Endothelial cell of umbilical vein (primary cell): Measurements from ENCODE around the gene AKNA. TPM values are rescaled to one million over a fixed set of nuclear protein-coding genes. Genes with fewer than 3 reads are reported as not detected.

Experiments used
- BruUV-seq: library from RNA; stranded (reverse); fragments of 400-500 nt; replicated peaks from 2 replicates; lab custom pipeline; 2021; lab: Mats Ljungman, UMichigan
- CTCF ChIA-PET: fragments of 300-600, 350-600 bp; sonication (Branson Sonifier 250); formaldehyde crosslinking; loops from one replicate; lab custom pipeline; 2021; ENCODE audit warnings: antibody characterized with exemption, inconsistent platforms; lab: Charles Lee
- POLR2A ChIA-PET: fragments of 300-600, 350-600 bp; sonication (Branson Sonifier 250); formaldehyde crosslinking; loops from one replicate; lab custom pipeline; 2021; ENCODE audit warnings: antibody characterized with exemption, inconsistent platforms; lab: Charles Lee
- DNase-seq: peaks from one replicate; pipeline ENCODE4 v3.0.0-alpha.2; 2011; ENCODE audit warnings: low read depth, low spot score
- FAIRE-seq: peaks from 2 replicates; lab custom pipeline; 2011; peaks lifted over from hg19 to GRCh38; lab: Jason Lieb, UNC
- H2AFZ ChIP-seq: 2 replicates; pipeline ENCODE4 v1.6.0; 2012; ENCODE audit warnings: low read depth, low read length, control low read depth, inconsistent platforms
- H3K27ac ChIP-seq: 2 replicates; pipeline ENCODE4 v1.5.1; 2011; ENCODE audit warnings: low read depth, mild to moderate bottlenecking, control low read depth, low read length, moderate library complexity; ENCODE audit not compliant: insufficient read depth
- H3K27me3 ChIP-seq, 2 experiments: 2 replicates each; pipeline versions ENCODE4 v1.6.0 to v1.6.1; 2011; ENCODE audit warnings: low read length in 2 of 2, mixed read lengths in 1 of 2; ENCODE audit not compliant: control insufficient read depth in 2 of 2, insufficient read depth in 2 of 2
- H3K36me3 ChIP-seq, 2 experiments: 2 replicates in 1 of 2; 3 replicates in 1 of 2; pipeline ENCODE4 v1.5.1; 2011; ENCODE audit warnings: low read length in 2 of 2, mild to moderate bottlenecking in 1 of 2, moderate library complexity in 1 of 2; ENCODE audit not compliant: control insufficient read depth in 2 of 2, insufficient read depth in 2 of 2; ENCODE audit errors: extremely low read depth in 1 of 2
- H3K4me1 ChIP-seq: 3 replicates; pipeline ENCODE4 v1.5.1; 2011; ENCODE audit warnings: mild to moderate bottlenecking, low read length; ENCODE audit not compliant: control insufficient read depth, insufficient read depth; ENCODE audit errors: extremely low read depth
- H3K4me2 ChIP-seq: 2 replicates; pipeline ENCODE4 v1.6.1; 2011; ENCODE audit warnings: low read length, control low read depth, mixed read lengths; ENCODE audit not compliant: insufficient read depth
- H3K4me3 ChIP-seq, 3 experiments: fragments of 200-600 bp in 1 of 3; sonication (generic), shearing (Covaris generic) in 1 of 3; replicated peaks in 1 of 3; 2 replicates each; pipeline ENCODE4 v1.5.1; 2011 to 2016; ENCODE audit warnings: control low read depth in 3 of 3, low read length in 3 of 3, mild to moderate bottlenecking in 2 of 3, inconsistent platforms in 1 of 3, low read depth in 1 of 3, moderate library complexity in 1 of 3; ENCODE audit not compliant: insufficient read depth in 1 of 3
- H3K79me2 ChIP-seq: 2 replicates; pipeline ENCODE4 v1.6.0; 2012; ENCODE audit warnings: low read length, inconsistent platforms; ENCODE audit not compliant: control insufficient read depth, insufficient read depth
- H3K9ac ChIP-seq: replicated peaks from 2 replicates; pipeline ENCODE3; 2011; ENCODE audit warnings: low read length, control low read depth; ENCODE audit not compliant: insufficient read depth; ENCODE audit errors: extremely low read depth
- H3K9me1 ChIP-seq: replicated peaks from 3 replicates; pipeline ENCODE4 v1.6.0; 2011; ENCODE audit warnings: mild to moderate bottlenecking, low read length; ENCODE audit not compliant: control insufficient read depth, insufficient read depth; ENCODE audit errors: extremely low read depth
- H3K9me3 ChIP-seq: replicated peaks from 2 replicates; pipeline ENCODE4 v1.5.1; 2012; ENCODE audit warnings: low read length, inconsistent platforms; ENCODE audit not compliant: control insufficient read depth, insufficient read depth
- H4K20me1 ChIP-seq: replicated peaks from 2 replicates; pipeline ENCODE3; 2011; ENCODE audit warnings: mild to moderate bottlenecking, low read length; ENCODE audit not compliant: control insufficient read depth, insufficient read depth; ENCODE audit errors: extremely low read depth
- CTCF ChIP-seq, 2 donors: IDR thresholded peaks; 1 replicate in 1 of 2; 2 replicates in 1 of 2; pipeline ENCODE4 v1.5.1; 2011; ENCODE audit warnings: low read length in 2 of 2, mild to moderate bottlenecking in 2 of 2, moderate library complexity in 2 of 2, control low read depth in 1 of 2, inconsistent platforms in 1 of 2, low read depth in 1 of 2; ENCODE audit not compliant: insufficient read depth in 1 of 2; ENCODE audit errors: extremely low read depth in 1 of 2
- FOS ChIP-seq: IDR thresholded peaks from 2 replicates; pipeline ENCODE4 v1.6.1; 2011; ENCODE audit warnings: mild to moderate bottlenecking, low read length, moderate library complexity, borderline replicate concordance; ENCODE audit not compliant: insufficient read depth
- POLR2A ChIP-seq: IDR thresholded peaks from 2 replicates; pipeline ENCODE4 v1.6.1; 2012; ENCODE audit warnings: low read depth, mild to moderate bottlenecking, control low read depth, low read length
- dilution Hi-C: fragments of 300-500 bp; cut with MboI; formaldehyde crosslinking; loops from one replicate; pipeline ENCODE4 v1.15.0; 2019; ENCODE audit warnings: low sequenced_read_pairs; ENCODE audit not compliant: extremely low pct_ligation_motif_present
- intact Hi-C: fragments of 100-400 bp; cut with micrococcal nuclease; formaldehyde crosslinking; loops from one replicate; pipeline ENCODE4 v1.10.0; 2022
- polyA plus RNA-seq, 4 experiments: library from polyadenylated mRNA; depleted of rRNA in 3 of 4; stranded (reverse) in 3 of 4; unstranded in 1 of 4; fragments of >200 nt; gene quantifications; 2 replicates each; pipeline versions ENCODE4 v1.2.1 to v1.2.3, GENCODE V29; 2011 to 2012; ENCODE audit warnings: missing spikeins in 1 of 4
- total RNA-seq: library from RNA; stranded (reverse); gene quantifications from 2 replicates; pipeline ENCODE4 v1.2.3, GENCODE V29; 2021
- TF ChIP-seq, protein P1 (sequence below): IDR thresholded peaks from 2 replicates; pipeline ENCODE4 v1.6.1; 2011; ENCODE audit not compliant: insufficient read depth, insufficient read length

The AKNA gene
- total and polyA plus RNA-seq, 2 donors (not counting 3 experiments of a cell fraction or from before 2014, with no cell fraction given), result 11.3 to 22.4 TPM

- no peak overlapping the region for H2AFZ ChIP-seq
- no TSS peak for BruUV-seq
- no peaks in the 10 kb centered on the region for H3K9me3 ChIP-seq
- ChIA-PET POLR2A (no interaction called here), CTCF (interaction anchor here (0.5 to 9.5 kb wide), 72 partner anchors 10 to 1118 kb away, joined by 3 to 397 read pairs (median 5); partner anchors contain the start of genes AKNA, ATP6V1G1 and TEX53)
- dilution Hi-C loops, result no loop called here
- no peaks in the 10 kb centered on the region for H3K36me3 ChIP-seq
- H3K4me1 ChIP-seq, result no peaks in the 10 kb centered on the region
- intact Hi-C loops, result loop anchor here (1.0 to 5.0 kb wide), 11 partner anchors 66 to 1117 kb away; no protein-coding TSS in a partner anchor
- TF ChIP-seq CTCF (IDR thresholded peaks at IDR 0.05; ENCODE audit: extremely low read depth in 1 of 2, insufficient read depth in 1 of 2, low read depth in 1 of 2, low read length in 2 of 2), result peak; percentile 75 to 84
- TF ChIP-seq FOS, result no peak
- no peak for TF ChIP-seq POLR2A
- H3K79me2 ChIP-seq, result no peaks in the 10 kb centered on the region
- H3K4me3 ChIP-seq, result no peak overlapping the region
- H3K9me1 ChIP-seq, result no peaks in the 10 kb centered on the region
- DNase-seq (peak; percentile 75), FAIRE-seq (peak; percentile 88)
- no peak overlapping the region for H3K9ac ChIP-seq
- no peaks in the 10 kb centered on the region for H4K20me1 ChIP-seq
- H3K4me2 ChIP-seq, result no peak overlapping the region
- peaks cover 0 to 2% of the 10 kb centered on the region in 2 experiments for H3K27me3 ChIP-seq
- no peak overlapping the region for H3K27ac ChIP-seq
Measured at GRCh38 chr9:114405294-114406034, 17.7 kb upstream of the AKNA start.

- no peak for FAIRE-seq
- POLR2A ChIA-PET, result no interaction called here
Measured at GRCh38 chr9:114404531-114404930, 16.7 kb upstream of the AKNA start.

More at GRCh38 chr9:114404531-114404930, 16.7 kb upstream of the AKNA start:
- intact Hi-C loops (loop anchor here (2.0 kb wide), 1 partner anchor 334 kb away; no protein-coding TSS in a partner anchor), dilution Hi-C loops (no loop called here)
- TF ChIP-seq, protein P1, sequence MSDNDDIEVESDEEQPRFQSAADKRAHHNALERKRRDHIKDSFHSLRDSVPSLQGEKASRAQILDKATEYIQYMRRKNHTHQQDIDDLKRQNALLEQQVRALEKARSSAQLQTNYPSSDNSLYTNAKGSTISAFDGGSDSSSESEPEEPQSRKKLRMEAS, result no peak
- TF ChIP-seq POLR2A, result no peak
- CTCF ChIA-PET, result interaction anchor here (0.7 to 9.5 kb wide), 9 partner anchors 11 to 610 kb away, joined by 3 to 397 read pairs (median 17); partner anchors contain the start of gene TEX53
- no peak overlapping the region for H2AFZ ChIP-seq
- DNase-seq, result no peak
- H3K27me3 ChIP-seq, result peaks cover 0 to 2% of the 10 kb centered on the region in 2 experiments
- no peaks in the 10 kb centered on the region for H3K36me3 ChIP-seq
- no peak overlapping the region for H3K4me2 ChIP-seq
- no peaks in the 10 kb centered on the region for H3K79me2 ChIP-seq
- H4K20me1 ChIP-seq, result no peaks in the 10 kb centered on the region
- H3K9me1 ChIP-seq, result no peaks in the 10 kb centered on the region
- H3K4me3 ChIP-seq, result no peak overlapping the region
- H3K9me3 ChIP-seq, result no peaks in the 10 kb centered on the region
- no peak overlapping the region for H3K9ac ChIP-seq
- BruUV-seq, result no TSS peak
- no peak overlapping the region for H3K27ac ChIP-seq
- no peaks in the 10 kb centered on the region for H3K4me1 ChIP-seq
